Bronchial epithelial cell (primary cell): ENCODE data around the gene SLC16A3. TPM values are rescaled to one million over a fixed set of nuclear protein-coding genes. Genes with fewer than 3 reads are reported as not detected.

Source experiments
- DNase-seq: peaks from one replicate; pipeline ENCODE4 v3.0.0-alpha.2; 2010; ENCODE audit warnings: low read depth
- FAIRE-seq: peaks from 2 replicates; lab custom pipeline; 2011; peaks lifted over from hg19 to GRCh38; lab: Jason Lieb, UNC
- H3K27me3 ChIP-seq: 2 replicates; pipeline ENCODE4 v1.5.1; 2011; ENCODE audit warnings: low read length; ENCODE audit not compliant: control insufficient read depth, insufficient read depth
- H3K36me3 ChIP-seq: 2 replicates; pipeline ENCODE4 v1.5.1; 2011; ENCODE audit warnings: low read length; ENCODE audit not compliant: control insufficient read depth, insufficient read depth
- H3K4me3 ChIP-seq: 2 replicates; pipeline ENCODE4 v1.5.1; 2011; ENCODE audit warnings: mild to moderate bottlenecking, low read depth, low read length, control low read depth
- CTCF ChIP-seq: IDR thresholded peaks from 2 replicates; pipeline ENCODE4 v1.5.1; 2011; ENCODE audit warnings: mild to moderate bottlenecking, moderate library complexity, low read length, control low read depth, inconsistent platforms; ENCODE audit not compliant: insufficient read depth, severe bottlenecking
- total RNA-seq: library from RNA; depleted of rRNA; stranded (reverse); fragments of >200 nt; gene quantifications from 2 replicates; pipeline ENCODE4 v1.2.1, GENCODE V29; 2014

The SLC16A3 gene
- total RNA-seq, 1 donor from 2014 or later = 162 TPM

GRCh38 chr17:82247182-82247823 lies 18.5 kb downstream of the SLC16A3 start:
- TF ChIP-seq CTCF = no peak
- DNase-seq (no peak), FAIRE-seq (no peak)
- H3K27me3 ChIP-seq = no peaks in the 10 kb centered on the region
- no peak overlapping the region for H3K4me3 ChIP-seq
- H3K36me3 ChIP-seq = peaks cover 74% of the 10 kb centered on the region

- Histone ChIP-seq H3K4me3 (no peak overlapping the region), H3K36me3 (peaks cover 82% of the 10 kb centered on the region), H3K27me3 (no peaks in the 10 kb centered on the region)
- FAIRE-seq = no peak
- TF ChIP-seq CTCF = no peak
- DNase-seq = no peak
Observed at GRCh38 chr17:82247856-82248671, 19.2 kb downstream of the SLC16A3 start.

GRCh38 chr17:82248815-82249674 lies 20.2 kb downstream of the SLC16A3 start:
- Histone ChIP-seq H3K4me3 (no peak overlapping the region), H3K27me3 (no peaks in the 10 kb centered on the region), H3K36me3 (peaks cover 81% of the 10 kb centered on the region)
- TF ChIP-seq CTCF = no peak
- FAIRE-seq (no peak), DNase-seq (no peak)

- H3K36me3 ChIP-seq = peaks cover 72% of the 10 kb centered on the region
- FAIRE-seq (no peak), DNase-seq (no peak)
- TF ChIP-seq CTCF = no peak
- no peaks in the 10 kb centered on the region for H3K27me3 ChIP-seq
- H3K4me3 ChIP-seq = no peak overlapping the region
Observed at GRCh38 chr17:82249896-82250581, 21.2 kb downstream of the SLC16A3 start.

- H3K27me3 ChIP-seq = no peaks in the 10 kb centered on the region
- FAIRE-seq (no peak), DNase-seq (no peak)
- H3K4me3 ChIP-seq = no peak overlapping the region
- peaks cover 72% of the 10 kb centered on the region for H3K36me3 ChIP-seq
- no peak for TF ChIP-seq CTCF
Observed at GRCh38 chr17:82250868-82251500, 22.1 kb downstream of the SLC16A3 start.
